ENCODE data around the gene C2CD2.

C2CD2 gene

GRCh38 chr21:41885341-41886024 is 68.3 kb downstream of the C2CD2 start:
- H3K4me3 ChIP-seq (replicated peaks; ENCODE audit: low read depth, low read length): no peak overlapping the region
- TF ChIP-seq, protein P1, sequence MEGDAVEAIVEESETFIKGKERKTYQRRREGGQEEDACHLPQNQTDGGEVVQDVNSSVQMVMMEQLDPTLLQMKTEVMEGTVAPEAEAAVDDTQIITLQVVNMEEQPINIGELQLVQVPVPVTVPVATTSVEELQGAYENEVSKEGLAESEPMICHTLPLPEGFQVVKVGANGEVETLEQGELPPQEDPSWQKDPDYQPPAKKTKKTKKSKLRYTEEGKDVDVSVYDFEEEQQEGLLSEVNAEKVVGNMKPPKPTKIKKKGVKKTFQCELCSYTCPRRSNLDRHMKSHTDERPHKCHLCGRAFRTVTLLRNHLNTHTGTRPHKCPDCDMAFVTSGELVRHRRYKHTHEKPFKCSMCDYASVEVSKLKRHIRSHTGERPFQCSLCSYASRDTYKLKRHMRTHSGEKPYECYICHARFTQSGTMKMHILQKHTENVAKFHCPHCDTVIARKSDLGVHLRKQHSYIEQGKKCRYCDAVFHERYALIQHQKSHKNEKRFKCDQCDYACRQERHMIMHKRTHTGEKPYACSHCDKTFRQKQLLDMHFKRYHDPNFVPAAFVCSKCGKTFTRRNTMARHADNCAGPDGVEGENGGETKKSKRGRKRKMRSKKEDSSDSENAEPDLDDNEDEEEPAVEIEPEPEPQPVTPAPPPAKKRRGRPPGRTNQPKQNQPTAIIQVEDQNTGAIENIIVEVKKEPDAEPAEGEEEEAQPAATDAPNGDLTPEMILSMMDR (IDR thresholded peaks at IDR 0.05; ENCODE audit: low read depth, low read length, missing control alignments): no peak
- DNase-seq (ENCODE audit: extremely low read depth, low read depth): no peak

- TF ChIP-seq, protein P1 (IDR thresholded peaks at IDR 0.05; ENCODE audit: low read depth, low read length, missing control alignments): no peak
- DNase-seq (ENCODE audit: extremely low read depth, low read depth): no peak
- H3K4me3 ChIP-seq (replicated peaks; ENCODE audit: low read depth, low read length): no peak overlapping the region
These were observed 69.3 kb downstream of the C2CD2 start for GRCh38 chr21:41884501-41885030.

- no peak overlapping the region for H3K4me3 ChIP-seq (replicated peaks; ENCODE audit: low read depth, low read length)
- TF ChIP-seq, protein P1 (IDR thresholded peaks at IDR 0.05; ENCODE audit: low read depth, low read length, missing control alignments): no peak
- DNase-seq (ENCODE audit: extremely low read depth, low read depth): no peak
These were observed 70.2 kb downstream of the C2CD2 start for GRCh38 chr21:41883582-41883981.

GRCh38 chr21:41881051-41881450 is 72.8 kb downstream of the C2CD2 start:
- H3K4me3 ChIP-seq (replicated peaks; ENCODE audit: low read depth, low read length): no peak overlapping the region
- TF ChIP-seq, protein P1 (IDR thresholded peaks at IDR 0.05; ENCODE audit: low read depth, low read length, missing control alignments): no peak
- DNase-seq (ENCODE audit: extremely low read depth, low read depth): no peak

DNA sequence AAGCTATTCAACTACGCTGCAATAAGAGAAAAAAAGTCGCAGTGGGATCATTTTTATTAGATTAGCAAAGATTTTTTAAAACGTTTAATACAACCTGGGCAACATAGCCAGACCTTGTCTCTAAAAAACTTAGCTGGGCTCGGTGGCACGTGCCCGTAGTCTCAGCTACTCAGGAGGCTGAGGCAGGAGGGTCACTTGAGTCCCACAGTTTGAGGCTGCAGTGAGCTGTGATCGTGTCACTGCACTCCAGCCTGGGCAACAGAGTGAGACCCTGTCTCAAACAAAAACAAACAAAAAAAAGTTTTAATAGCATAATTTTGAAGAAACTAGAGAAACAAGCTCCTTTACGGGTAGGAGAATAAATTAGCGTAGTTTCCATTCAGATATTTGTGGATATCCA is 73.7 kb downstream of the C2CD2 start:
- H3K4me3 ChIP-seq (replicated peaks; ENCODE audit: low read depth, low read length): peak overlapping the region; percentile 61
- DNase-seq (ENCODE audit: extremely low read depth, low read depth): no peak
- TF ChIP-seq, protein P1 (IDR thresholded peaks at IDR 0.05; ENCODE audit: low read depth, low read length, missing control alignments): no peak

GRCh38 chr21:41879190-41879998 is 74.4 kb downstream of the C2CD2 start, which contains the start of gene PRDM15:
Gene PRDM15, minus strand, starts transcription at chr21:41879344. Its CDS starts 18,981 bp downstream, at chr21:41860363.
- peak within 1 kb of the TSS; percentile 88 for H3K4me3 ChIP-seq (replicated peaks; ENCODE audit: low read depth, low read length)
- TF ChIP-seq, protein P1 (IDR thresholded peaks at IDR 0.05; ENCODE audit: low read depth, low read length, missing control alignments): no peak
- peak; percentile 27 for DNase-seq (ENCODE audit: extremely low read depth, low read depth)

Data from HFF-Myc (cell line).